ENCODE results near the gene CARD14.

Gene CARD14

GRCh38 chr17:80182118-80182844 is 12.5 kb downstream of the CARD14 start:
- no peak for TF ChIP-seq CTCF (IDR thresholded peaks at IDR 0.05; ENCODE audit: low read depth, low read length, missing control alignments)
- H3K4me3 ChIP-seq (replicated peaks; ENCODE audit: low read depth, low read length): no peak overlapping the region
- no peak for DNase-seq (ENCODE audit: extremely low read depth, low read depth)

GRCh38 chr17:80182845-80183223 is 13.0 kb downstream of the CARD14 start:
- TF ChIP-seq CTCF (IDR thresholded peaks at IDR 0.05; ENCODE audit: low read depth, low read length, missing control alignments): no peak

GRCh38 chr17:80183581-80184422 is 14.0 kb downstream of the CARD14 start:
- no peak overlapping the region for H3K4me3 ChIP-seq (replicated peaks; ENCODE audit: low read depth, low read length)
- TF ChIP-seq CTCF (IDR thresholded peaks at IDR 0.05; ENCODE audit: low read depth, low read length, missing control alignments): no peak
- no peak for DNase-seq (ENCODE audit: extremely low read depth, low read depth)

More at GRCh38 chr17:80182845-80183223, 13.0 kb downstream of the CARD14 start:
- DNase-seq (ENCODE audit: extremely low read depth, low read depth): no peak
- no peak overlapping the region for H3K4me3 ChIP-seq (replicated peaks; ENCODE audit: low read depth, low read length)

GRCh38 chr17:80184423-80184714 is 14.5 kb downstream of the CARD14 start:
- no peak for DNase-seq (ENCODE audit: extremely low read depth, low read depth)
- TF ChIP-seq CTCF (IDR thresholded peaks at IDR 0.05; ENCODE audit: low read depth, low read length, missing control alignments): no peak
- H3K4me3 ChIP-seq (replicated peaks; ENCODE audit: low read depth, low read length): no peak overlapping the region

- H3K4me3 ChIP-seq (replicated peaks; ENCODE audit: low read depth, low read length): no peak overlapping the region
- TF ChIP-seq CTCF (IDR thresholded peaks at IDR 0.05; ENCODE audit: low read depth, low read length, missing control alignments): no peak
- no peak for DNase-seq (ENCODE audit: extremely low read depth, low read depth)
Observed at GRCh38 chr17:80185968-80186367, 16.1 kb downstream of the CARD14 start.

GRCh38 chr17:80187090-80187489 is 17.3 kb downstream of the CARD14 start:
- no peak overlapping the region for H3K4me3 ChIP-seq (replicated peaks; ENCODE audit: low read depth, low read length)
- no peak for DNase-seq (ENCODE audit: extremely low read depth, low read depth)

More at GRCh38 chr17:80187090-80187489, 17.3 kb downstream of the CARD14 start:
- no peak for TF ChIP-seq CTCF (IDR thresholded peaks at IDR 0.05; ENCODE audit: low read depth, low read length, missing control alignments)
